CD4-positive, alpha-beta T cell treated with Interleukin-17A for 1 hour (primary cell): ENCODE measurements around the gene ACOX1.

Experiments used
- DNase-seq: peaks from one replicate; pipeline ENCODE4 v3.0.0-alpha.2; 2020

The ACOX1 gene

DNA sequence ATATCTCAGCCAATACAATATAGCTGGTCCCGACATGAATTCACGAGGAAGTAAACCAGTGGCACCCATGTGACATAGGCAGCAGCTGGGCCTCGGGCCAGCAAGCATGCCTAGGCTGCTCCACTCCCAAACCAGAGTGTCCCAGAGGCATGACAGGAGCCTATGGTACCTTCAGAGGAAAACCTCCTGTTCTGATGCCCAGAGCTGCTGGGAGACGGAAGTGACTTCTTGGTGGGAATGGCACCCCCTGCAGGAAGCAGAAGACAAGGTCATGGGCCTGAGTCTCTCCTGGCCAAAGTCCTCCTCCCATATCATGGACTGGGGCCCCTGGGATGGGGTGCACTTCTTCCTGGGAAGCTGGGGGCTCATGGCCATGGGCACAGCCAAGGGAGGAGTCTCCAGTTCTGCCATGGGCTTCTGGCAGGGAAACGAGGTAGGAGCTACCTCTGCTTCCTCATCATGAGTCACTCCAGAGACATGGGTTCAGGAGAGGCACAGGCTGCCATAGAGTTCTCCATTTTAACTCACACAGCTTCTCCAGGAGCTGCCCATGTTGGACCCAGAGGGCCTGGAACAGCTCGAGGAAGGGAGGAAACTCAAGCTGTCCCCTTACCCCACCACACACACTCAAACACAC is 51.6 kb downstream of the ACOX1 start:
- DNase-seq = no peak

DNA sequence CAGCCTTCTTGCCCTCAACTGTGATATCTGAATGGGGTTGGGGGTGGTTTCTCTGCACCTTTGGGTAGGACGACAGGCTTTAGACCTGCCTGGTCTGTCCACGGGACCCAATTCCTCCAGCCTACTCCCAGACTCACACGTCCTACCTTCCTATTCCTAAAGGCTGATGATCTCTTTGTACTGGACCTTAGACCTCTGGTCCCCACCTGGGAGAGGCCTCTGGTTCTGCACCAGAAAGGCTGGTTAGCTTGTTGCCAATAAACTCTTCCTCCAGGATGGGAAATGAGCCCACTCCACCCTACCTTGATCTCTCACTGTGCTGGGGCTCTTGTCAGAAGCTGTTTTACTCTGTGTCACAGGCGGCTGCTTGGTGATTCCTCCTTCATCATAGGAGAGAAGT is 52.5 kb downstream of the ACOX1 start:
- DNase-seq = no peak

DNA sequence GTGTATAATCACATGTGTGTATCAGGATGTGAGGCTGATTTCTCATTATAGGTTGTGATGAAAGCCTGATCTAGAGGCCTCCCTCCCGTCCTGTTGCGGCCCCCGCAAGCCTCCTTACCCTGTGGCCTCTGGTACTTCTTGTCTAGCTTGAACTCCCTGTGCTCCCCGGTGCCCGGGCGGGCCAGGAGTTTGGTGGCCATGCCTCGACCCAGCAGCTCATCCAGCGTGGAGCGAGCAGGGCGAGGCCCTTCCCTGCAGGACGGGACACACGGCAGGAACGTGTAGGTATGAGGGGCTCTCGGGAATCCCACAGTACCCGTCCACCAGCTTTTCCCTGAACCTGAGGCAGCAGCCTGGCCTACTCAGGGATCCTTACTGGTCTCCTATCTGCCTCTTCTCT is 53.1 kb downstream of the ACOX1 start:
- DNase-seq = no peak

DNA sequence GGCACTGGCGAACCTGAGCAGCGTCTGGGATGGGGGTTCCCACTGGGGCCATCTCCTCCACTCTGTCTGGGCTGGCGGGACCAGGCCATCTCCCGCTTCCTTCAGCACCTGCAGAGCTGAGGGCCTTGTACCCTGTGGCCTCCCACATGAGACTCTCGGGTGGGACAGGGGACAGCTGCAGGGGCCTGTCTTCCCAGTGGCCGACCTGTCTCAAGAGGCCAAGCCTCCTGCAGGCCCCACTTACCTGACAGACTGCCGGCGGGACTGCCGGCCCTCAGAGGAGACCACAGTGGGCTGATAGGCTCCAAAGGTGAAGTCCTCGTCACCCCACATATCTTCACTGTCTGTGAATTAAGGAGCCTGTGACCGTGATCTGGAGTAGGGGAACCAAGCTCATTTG is 53.9 kb downstream of the ACOX1 start:
- DNase-seq = no peak

DNA sequence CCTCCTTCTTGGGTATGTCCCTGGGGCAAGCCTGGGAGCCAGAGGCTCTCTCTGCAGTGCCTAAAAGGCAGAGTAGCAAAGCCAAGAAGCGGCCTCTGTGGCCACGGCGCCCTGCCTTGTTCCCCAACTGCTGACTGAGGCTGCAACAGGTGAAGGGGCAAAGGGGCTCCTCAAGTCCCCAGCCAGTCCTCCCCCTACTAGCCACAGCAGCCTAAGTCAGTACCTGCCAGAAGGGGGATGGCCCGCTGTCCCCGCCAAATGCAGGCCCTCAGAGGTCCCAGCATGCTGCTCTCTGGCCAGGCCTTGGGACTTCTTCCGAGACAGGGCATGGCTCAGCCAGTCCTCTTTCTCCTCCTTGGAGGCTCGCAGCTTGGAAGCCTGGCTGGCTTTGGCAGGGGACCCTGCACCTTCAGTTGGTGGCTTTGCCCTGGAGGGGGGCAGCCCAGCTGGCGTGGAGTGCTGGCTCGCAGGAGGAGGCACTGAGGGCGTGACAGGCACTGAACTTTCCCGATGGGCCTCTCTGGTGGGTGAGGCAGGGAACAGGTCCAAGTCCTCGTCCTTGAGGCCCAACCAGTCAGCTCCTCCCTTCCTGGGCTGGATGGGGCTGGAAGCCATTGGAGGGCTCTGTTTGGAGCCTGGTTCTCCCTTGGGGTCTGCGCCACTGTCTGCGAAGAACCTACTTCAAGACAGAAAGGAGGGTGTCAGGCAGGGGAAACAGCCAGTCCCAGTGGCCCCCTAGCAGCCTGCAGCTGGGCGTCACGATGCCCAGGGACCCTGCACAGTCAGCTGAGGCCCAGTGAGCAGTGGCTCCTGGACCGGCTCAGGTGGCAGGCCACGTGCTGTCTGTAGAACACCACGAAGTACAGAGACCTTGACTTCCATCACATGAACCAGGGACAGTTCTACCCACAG is 55.7 kb downstream of the ACOX1 start:
- DNase-seq = no peak

DNA sequence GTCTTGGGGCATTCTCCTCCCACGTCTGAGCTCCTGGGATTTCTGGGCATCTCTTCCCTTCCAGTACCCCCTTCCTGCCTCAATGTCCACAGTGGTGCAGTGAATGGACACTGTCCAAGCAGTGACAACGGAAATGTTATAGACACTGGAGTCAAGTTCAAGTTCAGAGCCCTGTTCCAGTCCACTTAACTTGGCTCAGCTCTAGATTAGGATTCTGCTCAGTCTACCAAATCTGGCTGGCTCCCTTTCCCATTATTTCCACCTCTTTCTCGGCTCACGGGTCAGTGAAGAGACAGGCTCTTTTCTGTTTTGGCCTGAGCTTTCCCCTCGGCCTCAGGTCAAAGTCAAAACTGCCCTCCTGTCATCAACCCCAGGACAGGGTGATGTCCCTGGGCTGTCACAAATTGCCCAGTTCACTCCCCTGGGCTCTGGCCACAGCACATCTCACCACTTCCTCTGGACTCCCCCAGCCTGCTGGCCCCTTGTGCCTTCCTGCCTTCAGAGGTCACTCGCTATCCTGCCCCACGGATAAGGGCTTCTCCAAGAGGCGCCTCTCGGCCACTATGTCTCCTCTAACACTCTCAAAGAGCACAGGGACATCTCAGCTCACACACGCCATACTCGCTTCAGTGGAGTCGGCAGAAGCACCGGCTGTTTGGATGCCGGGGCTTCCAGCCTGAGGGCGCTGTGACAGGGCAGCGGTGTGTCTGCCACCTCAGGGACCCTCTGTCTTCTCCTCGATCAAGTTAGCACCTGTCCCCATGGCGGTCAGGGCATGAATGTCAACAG is 56.6 kb downstream of the ACOX1 start:
- no peak for DNase-seq

DNA sequence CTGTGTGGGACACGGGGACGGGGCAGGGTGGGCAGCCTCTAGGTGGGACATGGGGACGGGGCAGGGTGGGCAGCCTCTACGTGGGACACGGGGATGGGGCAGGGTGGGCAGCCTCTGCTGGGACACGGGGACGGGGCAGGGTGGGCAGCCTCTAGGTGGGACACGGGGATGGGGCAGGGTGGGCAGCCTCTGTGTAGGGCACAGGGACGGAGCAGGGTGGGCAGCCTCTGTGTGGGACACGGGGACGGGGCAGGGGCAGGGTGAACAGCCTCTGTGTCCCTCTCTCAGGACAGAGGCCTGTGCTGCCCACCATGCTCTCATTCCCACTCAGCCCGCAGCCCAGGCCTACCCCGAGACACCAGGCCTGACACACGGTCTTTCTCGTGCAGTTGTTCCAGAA is 57.4 kb downstream of the ACOX1 start:
- DNase-seq = no peak

DNA sequence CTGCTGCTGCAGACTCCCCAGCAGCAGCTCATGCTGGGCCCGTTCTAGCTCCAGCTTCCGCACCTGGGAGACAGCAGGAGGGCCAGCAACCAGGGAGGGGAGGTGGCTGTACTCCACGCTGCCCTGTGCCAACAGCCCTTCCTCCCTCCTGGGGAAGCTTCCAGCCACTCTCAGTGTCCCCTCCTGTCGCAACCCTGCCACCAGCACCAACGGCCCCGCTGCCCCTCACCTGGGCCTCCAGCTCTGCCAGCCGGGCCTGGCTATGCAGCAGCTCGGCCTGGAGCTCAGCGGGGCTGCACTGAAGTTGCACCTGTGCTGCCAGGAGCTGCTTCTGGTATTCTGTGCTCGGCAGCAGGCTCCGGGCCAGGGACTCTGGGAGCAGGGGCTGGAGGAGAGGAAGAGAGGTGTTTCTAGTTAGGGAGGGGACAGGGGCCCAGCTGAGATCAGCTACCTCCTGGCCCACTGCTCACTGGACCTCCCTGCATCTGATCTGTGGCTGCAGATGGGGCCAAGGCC is 58.9 kb downstream of the ACOX1 start:
- DNase-seq = no peak

DNA sequence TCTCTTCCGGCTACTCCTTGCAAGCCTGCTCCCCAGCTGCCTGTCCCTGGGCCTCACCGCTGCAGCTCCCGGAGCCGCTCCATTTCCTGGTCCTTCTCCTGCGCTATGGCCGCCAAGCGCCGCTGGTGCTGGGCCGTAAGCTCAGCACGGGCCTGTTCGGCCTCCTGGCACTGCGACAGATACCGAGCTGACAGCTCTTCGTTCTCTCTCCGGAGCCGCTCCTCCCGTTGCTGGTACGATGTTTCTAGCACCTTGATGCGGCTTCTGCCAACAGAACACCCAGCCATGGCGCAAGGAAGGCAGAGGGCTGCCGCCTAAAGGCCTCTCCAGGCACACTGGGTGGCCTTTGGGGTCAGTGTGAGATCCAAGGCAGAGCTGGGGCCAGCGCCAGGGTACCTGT is 59.4 kb downstream of the ACOX1 start:
- DNase-seq = no peak

DNA sequence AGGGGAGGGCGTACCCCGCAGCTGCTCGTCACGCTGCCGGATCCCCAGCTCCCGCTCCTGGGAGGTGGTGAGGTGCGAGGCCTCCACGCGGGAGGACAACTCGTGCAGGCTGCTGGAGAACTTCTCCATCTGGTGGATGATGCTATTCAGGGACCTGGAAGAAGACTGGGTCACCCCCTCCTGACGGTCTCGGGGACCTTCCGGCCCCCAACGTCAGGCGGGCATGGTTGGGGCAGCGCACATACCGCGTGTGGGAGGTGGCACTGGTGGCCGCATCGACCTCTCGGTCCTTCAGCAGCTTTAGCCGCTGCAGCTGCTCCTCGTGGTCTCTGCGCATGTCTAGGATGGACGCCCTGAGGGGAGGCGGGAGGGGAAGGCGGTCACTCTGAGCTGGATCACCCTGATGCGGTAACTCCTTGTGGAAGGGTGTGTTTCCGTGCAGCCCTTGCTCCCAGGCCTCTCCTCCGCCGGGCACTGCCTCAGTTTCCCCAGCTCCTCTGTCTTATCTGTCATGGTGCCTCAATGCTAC is 61.0 kb downstream of the ACOX1 start:
- DNase-seq = no peak

DNA sequence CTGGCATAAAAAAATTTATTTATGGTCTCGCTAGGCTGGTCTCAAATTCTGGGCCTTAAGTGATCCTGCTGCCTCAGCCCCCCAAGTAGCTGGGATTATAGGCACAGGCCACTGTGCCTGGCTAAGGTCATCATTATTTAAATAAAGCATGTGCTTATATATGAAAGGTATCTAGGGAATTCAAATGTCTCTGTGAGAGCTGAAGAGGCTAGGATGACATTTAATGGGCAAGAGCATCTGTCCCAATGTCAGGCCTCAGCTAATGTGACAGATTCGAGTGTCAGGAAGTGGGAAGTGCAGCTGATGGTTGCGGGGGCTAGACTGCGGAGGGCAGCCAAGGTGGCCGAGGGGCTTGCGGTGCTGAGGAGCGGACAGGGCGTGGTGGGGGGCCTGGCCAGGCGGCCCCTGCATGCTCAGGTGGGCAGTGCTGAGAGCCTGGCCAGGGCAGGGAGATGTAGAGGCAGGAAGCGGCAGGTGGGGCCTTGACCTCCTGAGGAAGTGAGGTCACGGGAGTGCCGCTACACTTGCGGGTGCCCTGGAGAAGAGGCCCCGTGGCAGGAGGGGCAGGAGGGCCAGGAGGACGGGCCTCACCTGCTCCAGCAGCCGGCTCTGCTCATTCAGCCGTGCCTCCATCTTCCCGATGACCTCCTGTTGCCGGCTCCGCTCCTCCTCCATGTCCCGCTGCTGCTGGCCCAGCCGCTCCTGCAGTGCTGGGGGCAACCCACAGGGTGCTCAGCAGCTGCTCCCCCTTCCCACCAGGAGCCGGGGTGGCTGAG is 61.6 kb downstream of the ACOX1 start:
- DNase-seq = no peak

DNA sequence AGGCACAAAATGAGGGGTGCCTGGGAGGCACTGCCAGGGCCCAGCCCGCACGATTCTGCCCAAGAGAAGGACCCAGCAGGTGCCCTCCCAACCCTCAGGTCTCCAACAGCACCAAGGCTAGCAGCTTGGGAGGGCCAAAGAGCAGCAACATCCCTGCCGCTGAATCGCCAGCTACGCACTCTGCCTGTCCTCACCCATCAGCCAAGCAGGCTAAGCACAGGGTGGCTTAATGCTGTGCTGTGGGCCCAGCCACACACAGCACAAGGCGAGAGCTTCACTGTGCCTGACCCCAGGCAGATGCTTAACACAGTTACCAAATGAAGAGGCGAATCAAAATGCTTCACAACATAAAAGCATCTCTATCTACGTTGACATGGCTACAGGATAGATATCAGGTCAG is 63.7 kb downstream of the ACOX1 start:
- DNase-seq = no peak

DNA sequence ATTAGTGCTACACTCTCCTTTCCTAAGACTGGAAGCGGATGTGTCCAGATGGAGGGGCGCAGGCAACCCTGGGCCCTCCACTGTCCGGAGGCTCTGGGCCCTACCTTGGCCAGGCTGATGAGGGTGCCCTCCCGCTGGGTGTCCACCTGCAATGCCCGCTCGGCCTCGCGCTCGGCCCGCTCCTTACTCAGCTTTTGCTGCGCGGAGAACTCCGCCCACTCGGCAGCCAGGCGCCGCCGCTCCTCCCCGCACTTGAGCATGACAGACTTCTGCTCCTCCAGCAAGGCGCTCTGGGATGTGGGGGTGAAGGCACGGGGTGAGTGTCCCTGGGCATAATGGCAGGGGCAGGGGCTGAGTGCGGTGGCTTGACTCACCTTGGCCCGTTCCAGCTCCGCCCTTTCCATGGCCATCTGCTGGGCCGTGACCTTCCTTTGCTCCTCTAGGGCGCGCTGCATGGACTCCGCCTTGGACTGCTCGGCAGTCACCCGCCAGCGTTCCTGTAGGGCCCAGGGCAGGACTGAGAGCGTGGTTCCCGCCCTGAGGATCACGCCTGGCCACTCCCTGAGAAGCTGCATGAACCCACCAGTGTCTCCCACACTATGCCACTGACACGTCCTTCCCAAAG is 64.2 kb downstream of the ACOX1 start:
- no peak for DNase-seq

DNA sequence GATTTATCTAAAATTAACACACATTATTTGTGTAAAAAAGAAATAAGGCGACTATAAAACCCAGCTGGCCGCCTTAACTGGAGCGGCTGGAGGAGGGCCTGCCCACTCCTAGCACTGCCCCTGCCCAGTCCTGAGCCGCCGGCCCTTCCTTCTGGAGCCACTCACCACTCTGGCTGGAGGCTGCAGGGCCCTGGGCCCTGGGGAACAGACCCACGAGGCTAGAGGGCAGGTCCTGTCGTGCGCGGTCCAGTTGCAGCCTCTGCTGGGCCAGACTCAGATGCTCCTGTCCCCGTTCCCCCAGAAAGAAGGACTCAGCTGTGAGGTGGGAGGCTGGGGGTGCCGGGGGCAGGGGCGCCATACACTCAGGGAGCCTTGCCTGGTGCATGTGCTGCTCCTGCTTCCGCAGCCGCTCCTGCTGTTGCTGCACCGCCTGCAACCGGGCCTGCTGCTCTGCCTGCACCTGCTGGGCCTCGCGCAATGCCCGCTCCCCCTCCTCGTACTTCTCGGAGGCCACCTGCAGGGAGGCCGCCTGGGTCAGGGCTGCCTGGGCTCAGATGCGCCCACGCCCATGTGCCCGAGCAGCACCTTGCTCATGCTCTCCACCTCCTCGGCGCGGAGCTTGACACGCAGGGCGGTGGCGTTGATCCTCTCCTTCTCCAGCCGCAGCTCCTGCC is 65.3 kb downstream of the ACOX1 start:
- DNase-seq = no peak

DNA sequence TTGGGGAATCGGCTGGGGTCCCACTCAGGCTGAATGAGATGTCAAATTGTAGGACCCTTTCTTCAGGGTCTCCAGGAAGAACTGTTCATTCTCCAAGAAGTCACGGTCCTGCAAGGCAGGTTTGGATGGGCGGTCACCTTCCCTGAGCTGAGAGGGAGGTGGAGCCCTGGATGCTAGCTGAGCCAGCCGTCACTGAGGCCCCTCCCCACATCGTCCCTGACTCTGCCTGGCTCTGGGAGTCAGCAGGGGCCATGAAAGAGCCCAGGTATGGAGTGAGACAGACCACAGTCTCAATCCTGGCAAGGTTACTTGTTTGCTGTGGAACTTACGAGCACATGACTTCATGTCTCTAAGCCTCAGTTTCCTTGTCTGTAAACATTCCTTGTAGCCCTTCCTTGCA is 68.3 kb downstream of the ACOX1 start:
- no peak for DNase-seq

DNA sequence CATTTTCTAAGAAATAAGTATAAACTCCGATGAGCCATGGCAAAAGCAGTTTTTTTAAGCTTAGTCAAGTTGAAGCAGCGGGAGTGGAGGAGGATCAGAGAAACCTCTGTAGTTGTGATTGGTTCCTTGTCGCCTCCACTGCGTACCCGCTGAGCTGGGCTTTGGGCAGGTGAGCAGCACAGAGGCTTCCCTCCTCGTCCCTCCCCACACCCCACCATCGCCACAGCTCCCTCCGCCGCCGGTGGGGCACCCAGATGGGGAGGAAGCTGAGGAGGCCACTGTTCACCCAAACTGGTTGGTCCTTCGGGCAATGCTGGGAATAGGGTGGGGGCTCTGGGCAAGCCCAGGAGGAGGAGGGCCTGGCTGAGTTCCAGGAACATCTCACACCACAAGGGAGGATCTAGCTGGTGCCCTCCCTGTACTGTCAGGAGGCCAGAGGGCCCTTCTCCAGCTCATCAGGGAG is 69.1 kb downstream of the ACOX1 start:
- no peak for DNase-seq

DNA sequence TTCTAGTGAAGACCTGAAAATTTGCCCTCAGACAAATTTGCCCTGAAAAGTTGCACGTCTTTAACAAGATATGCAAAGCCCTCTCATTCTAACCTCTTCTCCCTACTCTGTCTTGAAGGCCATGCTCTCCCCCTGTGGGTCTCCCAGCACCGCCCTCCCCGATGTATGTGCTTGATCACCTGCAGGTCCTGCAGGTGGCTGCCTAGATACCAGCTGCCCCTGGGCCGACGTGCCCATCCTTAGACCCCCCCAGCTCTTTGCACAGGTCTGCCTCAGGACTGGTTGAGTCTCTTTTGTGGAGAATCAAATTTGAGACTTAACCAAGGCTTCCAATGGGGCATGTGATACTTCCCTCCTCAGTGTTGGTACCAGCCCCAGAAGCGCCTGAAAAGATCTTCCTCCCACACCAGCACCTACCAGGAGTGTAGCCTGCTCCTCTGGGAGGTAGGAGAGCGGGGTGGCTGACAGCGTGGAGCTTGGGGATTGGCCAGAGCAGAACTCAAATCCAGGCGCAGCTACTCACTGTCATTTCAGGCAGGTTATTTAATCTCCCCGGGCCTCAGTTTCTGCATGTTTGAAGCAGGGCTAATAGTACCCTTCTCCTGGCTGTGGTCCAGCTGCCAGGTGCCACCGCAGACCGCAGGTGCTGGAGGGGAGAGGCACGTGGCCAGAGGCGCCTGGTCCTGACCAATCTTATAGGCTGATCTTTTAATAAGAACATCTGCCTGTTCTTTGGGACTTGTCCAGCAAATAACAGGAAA is 69.7 kb downstream of the ACOX1 start:
- DNase-seq = no peak

DNA sequence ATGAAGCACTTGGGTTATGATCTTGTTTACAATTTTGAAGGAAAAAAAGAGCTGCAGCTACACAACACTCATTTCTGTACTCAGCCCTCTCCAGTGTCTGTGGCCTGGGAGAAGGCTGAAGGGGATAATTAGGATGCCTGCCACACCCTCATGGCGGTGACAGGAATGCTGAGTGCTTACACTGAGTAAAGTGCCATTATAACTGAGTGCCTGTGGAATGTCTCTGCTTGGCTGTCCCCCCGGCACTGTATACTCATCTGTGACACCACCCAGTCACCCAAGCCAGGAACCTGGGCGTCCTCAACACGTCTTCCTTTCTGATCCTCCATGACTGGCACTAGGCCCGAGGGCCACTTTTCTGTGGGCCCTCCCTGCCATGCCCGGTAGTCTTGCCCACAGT is 70.8 kb downstream of the ACOX1 start:
- DNase-seq = no peak

DNA sequence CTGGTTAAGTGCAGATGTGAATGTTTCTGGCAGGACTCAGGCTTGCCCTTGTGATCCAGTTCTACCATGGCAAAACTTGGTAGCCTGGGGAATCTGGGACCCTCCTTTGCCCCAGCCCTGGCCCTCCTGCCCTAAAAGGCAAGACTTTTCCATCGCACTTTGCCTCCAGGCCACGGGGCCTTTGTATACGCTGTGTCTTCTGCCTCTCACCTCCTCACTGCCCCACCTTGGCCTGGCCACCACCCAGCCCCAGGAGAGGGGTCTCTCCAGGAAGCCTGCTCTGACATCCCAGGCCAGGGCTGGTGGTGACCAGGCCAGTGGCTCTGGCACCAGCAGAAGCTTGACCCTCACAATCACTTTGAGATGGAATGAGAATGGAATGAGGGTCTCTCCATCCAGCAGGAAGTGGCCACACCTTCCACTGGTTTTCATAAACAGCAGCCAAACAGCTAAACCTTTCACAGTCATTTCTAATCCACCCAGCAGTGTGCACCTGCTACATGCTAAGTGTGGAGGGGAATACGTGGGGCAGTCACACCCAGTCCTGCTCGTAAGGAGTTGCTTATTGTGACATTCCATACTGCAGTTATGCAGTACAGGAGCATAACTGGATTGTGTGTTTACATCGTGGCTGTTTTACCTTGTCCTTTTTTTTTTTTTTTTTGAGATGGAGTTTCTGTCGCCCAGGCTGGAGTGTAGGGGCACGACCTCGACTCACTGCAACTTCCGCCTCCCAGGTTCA is 72.7 kb downstream of the ACOX1 start:
- no peak for DNase-seq
